ENCODE measurements around the gene ROBO1. TPM values are rescaled to one million over a fixed set of nuclear protein-coding genes. Genes with fewer than 3 reads are reported as not detected.

ROBO1 gene
- total RNA-seq, 1 donor from 2014 or later, result 78.0 TPM

- H3K36me3 Mint-ChIP-seq (ENCODE audit: insufficient read depth), result no peaks in the 10 kb centered on the region
- H3K4me3 Mint-ChIP-seq (ENCODE audit: low read depth), result no peak overlapping the region
- no peak for TF ChIP-seq CTCF (IDR thresholded peaks at IDR 0.05; ENCODE audit: unreplicated experiment)
- DNase-seq (ENCODE audit: low spot score, unreplicated experiment), result no peak
- peaks cover 5% of the 10 kb centered on the region for H3K4me1 Mint-ChIP-seq (ENCODE audit: low read depth)
- no peaks in the 10 kb centered on the region for H3K27me3 Mint-ChIP-seq
- H3K27ac Mint-ChIP-seq, result no peak overlapping the region
- H3K9me3 Mint-ChIP-seq (ENCODE audit: low read depth), result no peaks in the 10 kb centered on the region
Measured at GRCh38 chr3:79558943-79559342, 208.9 kb downstream of the ROBO1 start.

GRCh38 chr3:79555655-79556054 is 212.1 kb downstream of the ROBO1 start:
- TF ChIP-seq CTCF (IDR thresholded peaks at IDR 0.05; ENCODE audit: unreplicated experiment), result no peak
- H3K4me3 Mint-ChIP-seq (ENCODE audit: low read depth), result no peak overlapping the region
- no peaks in the 10 kb centered on the region for H3K27me3 Mint-ChIP-seq
- peaks cover 5% of the 10 kb centered on the region for H3K4me1 Mint-ChIP-seq (ENCODE audit: low read depth)
- no peaks in the 10 kb centered on the region for H3K36me3 Mint-ChIP-seq (ENCODE audit: insufficient read depth)
- no peak for DNase-seq (ENCODE audit: low spot score, unreplicated experiment)
- no peaks in the 10 kb centered on the region for H3K9me3 Mint-ChIP-seq (ENCODE audit: low read depth)
- H3K27ac Mint-ChIP-seq, result no peak overlapping the region

GRCh38 chr3:79551997-79552396 is 215.8 kb downstream of the ROBO1 start:
- Mint-ChIP-seq H3K36me3 (ENCODE audit: insufficient read depth) (no peaks in the 10 kb centered on the region), H3K27me3 (no peaks in the 10 kb centered on the region), H3K4me1 (ENCODE audit: low read depth) (peaks cover 5% of the 10 kb centered on the region), H3K4me3 (ENCODE audit: low read depth) (no peak overlapping the region), H3K27ac (no peak overlapping the region), H3K9me3 (ENCODE audit: low read depth) (no peaks in the 10 kb centered on the region)
- no peak for TF ChIP-seq CTCF (IDR thresholded peaks at IDR 0.05; ENCODE audit: unreplicated experiment)
- no peak for DNase-seq (ENCODE audit: low spot score, unreplicated experiment)

- H3K27me3 Mint-ChIP-seq, result no peaks in the 10 kb centered on the region
- no peaks in the 10 kb centered on the region for H3K9me3 Mint-ChIP-seq (ENCODE audit: low read depth)
Measured at GRCh38 chr3:79551321-79551892, 216.4 kb downstream of the ROBO1 start.

GRCh38 chr3:79543218-79543982 is 224.4 kb downstream of the ROBO1 start:
- TF ChIP-seq CTCF (IDR thresholded peaks at IDR 0.05; ENCODE audit: unreplicated experiment), result no peak
- Mint-ChIP-seq H3K27ac (no peak overlapping the region), H3K4me3 (ENCODE audit: low read depth) (no peak overlapping the region), H3K36me3 (ENCODE audit: insufficient read depth) (no peaks in the 10 kb centered on the region), H3K9me3 (ENCODE audit: low read depth) (no peaks in the 10 kb centered on the region), H3K27me3 (no peaks in the 10 kb centered on the region), H3K4me1 (ENCODE audit: low read depth) (no peaks in the 10 kb centered on the region)
- DNase-seq (ENCODE audit: low spot score, unreplicated experiment), result no peak

More at GRCh38 chr3:79551321-79551892, 216.4 kb downstream of the ROBO1 start:
- H3K27ac Mint-ChIP-seq, result no peak overlapping the region
- H3K4me3 Mint-ChIP-seq (ENCODE audit: low read depth), result no peak overlapping the region
- DNase-seq (ENCODE audit: low spot score, unreplicated experiment), result no peak
- H3K4me1 Mint-ChIP-seq (ENCODE audit: low read depth), result peaks cover 5% of the 10 kb centered on the region
- H3K36me3 Mint-ChIP-seq (ENCODE audit: insufficient read depth), result no peaks in the 10 kb centered on the region
- TF ChIP-seq CTCF (IDR thresholded peaks at IDR 0.05; ENCODE audit: unreplicated experiment), result no peak
